ENCODE results near the gene DUSP5. TPM values are rescaled to one million over a fixed set of nuclear protein-coding genes. Genes with fewer than 3 reads are reported as not detected.
A peak's percentile ranks its signal among the peaks of the same experiment; 100 is the strongest.

DUSP5 gene
- total and polyA plus RNA-seq, 2 of the 4 experiments (the other 2 are of a cell fraction): 42.1 to 48.1 TPM

DNA sequence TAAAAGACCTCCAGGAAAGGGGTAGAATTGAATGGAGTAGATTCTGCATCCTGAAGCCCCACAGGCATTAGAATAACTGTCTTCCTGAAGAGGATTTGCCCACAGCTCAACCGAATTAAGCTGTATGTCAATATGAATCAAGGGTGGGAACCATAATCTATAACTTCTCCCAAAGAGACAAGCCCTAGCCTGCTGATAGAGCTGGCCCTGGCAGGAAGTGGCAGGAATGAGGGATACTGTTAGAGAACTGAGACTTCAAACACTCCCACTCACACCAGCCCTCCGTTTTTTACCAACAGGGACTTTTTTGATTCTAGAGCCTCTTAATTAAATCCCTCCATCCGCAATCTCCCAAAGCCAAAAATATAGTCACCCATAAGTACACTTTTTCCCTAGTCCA is 12.2 kb upstream of the DUSP5 start:
- CTCF ChIA-PET: no interaction called here
- DNase-seq (no peak), ATAC-seq (ENCODE audit: low read depth) (no peak)
- dilution Hi-C loops (cut with HindIII; ENCODE audit: low sequenced_read_pairs, unreplicated experiment): no loop called here
- TF ChIP-seq, protein P1, sequence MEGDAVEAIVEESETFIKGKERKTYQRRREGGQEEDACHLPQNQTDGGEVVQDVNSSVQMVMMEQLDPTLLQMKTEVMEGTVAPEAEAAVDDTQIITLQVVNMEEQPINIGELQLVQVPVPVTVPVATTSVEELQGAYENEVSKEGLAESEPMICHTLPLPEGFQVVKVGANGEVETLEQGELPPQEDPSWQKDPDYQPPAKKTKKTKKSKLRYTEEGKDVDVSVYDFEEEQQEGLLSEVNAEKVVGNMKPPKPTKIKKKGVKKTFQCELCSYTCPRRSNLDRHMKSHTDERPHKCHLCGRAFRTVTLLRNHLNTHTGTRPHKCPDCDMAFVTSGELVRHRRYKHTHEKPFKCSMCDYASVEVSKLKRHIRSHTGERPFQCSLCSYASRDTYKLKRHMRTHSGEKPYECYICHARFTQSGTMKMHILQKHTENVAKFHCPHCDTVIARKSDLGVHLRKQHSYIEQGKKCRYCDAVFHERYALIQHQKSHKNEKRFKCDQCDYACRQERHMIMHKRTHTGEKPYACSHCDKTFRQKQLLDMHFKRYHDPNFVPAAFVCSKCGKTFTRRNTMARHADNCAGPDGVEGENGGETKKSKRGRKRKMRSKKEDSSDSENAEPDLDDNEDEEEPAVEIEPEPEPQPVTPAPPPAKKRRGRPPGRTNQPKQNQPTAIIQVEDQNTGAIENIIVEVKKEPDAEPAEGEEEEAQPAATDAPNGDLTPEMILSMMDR (conservative IDR thresholded peaks at IDR 0.05; ENCODE audit: low read depth, low read length): no peak
- TF ChIP-seq MXI1 (IDR thresholded peaks at IDR 0.05; ENCODE audit: borderline replicate concordance, low read depth, low read length) (no peak), FOS (IDR thresholded peaks at IDR 0.05; ENCODE audit: low read depth, low read length) (no peak), MAFK (IDR thresholded peaks at IDR 0.05; ENCODE audit: low read depth, low read length) (no peak), BHLHE40 (IDR thresholded peaks at IDR 0.05; ENCODE audit: low read depth, low read length) (no peak), POLR2A (IDR thresholded peaks at IDR 0.05; ENCODE audit: low read depth, low read length) (no peak), MAZ (IDR thresholded peaks at IDR 0.05; ENCODE audit: borderline replicate concordance, low read depth, low read length) (no peak), CEBPB (IDR thresholded peaks at IDR 0.05; ENCODE audit: low read depth, low read length) (no peak), RCOR1 (IDR thresholded peaks at IDR 0.05; ENCODE audit: insufficient replicate concordance, low read length) (no peak), RFX5 (IDR thresholded peaks at IDR 0.05; ENCODE audit: low read depth, low read length) (no peak), SMC3 (IDR thresholded peaks at IDR 0.05; ENCODE audit: low read depth, low read length) (no peak), CHD1 (IDR thresholded peaks at IDR 0.05; ENCODE audit: low read depth, low read length) (no peak)
- TF ChIP-seq, protein P2, sequence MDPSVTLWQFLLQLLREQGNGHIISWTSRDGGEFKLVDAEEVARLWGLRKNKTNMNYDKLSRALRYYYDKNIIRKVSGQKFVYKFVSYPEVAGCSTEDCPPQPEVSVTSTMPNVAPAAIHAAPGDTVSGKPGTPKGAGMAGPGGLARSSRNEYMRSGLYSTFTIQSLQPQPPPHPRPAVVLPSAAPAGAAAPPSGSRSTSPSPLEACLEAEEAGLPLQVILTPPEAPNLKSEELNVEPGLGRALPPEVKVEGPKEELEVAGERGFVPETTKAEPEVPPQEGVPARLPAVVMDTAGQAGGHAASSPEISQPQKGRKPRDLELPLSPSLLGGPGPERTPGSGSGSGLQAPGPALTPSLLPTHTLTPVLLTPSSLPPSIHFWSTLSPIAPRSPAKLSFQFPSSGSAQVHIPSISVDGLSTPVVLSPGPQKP (IDR thresholded peaks at IDR 0.05; ENCODE audit: borderline replicate concordance, low read depth, low read length): no peak
- TF ChIP-seq, protein P3, sequence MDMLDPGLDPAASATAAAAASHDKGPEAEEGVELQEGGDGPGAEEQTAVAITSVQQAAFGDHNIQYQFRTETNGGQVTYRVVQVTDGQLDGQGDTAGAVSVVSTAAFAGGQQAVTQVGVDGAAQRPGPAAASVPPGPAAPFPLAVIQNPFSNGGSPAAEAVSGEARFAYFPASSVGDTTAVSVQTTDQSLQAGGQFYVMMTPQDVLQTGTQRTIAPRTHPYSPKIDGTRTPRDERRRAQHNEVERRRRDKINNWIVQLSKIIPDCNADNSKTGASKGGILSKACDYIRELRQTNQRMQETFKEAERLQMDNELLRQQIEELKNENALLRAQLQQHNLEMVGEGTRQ (IDR thresholded peaks at IDR 0.05; ENCODE audit: low read depth, low read length): no peak
- H3K36me3 ChIP-seq (ENCODE audit: control insufficient read depth, insufficient read depth, low read length): no peaks in the 10 kb centered on the region
- H3K27ac ChIP-seq (ENCODE audit: insufficient read depth, low read length): no peak overlapping the region
- intact Hi-C loops (cut with micrococcal nuclease): no loop called here
- POLR2A ChIA-PET (ENCODE audit: unreplicated experiment): interaction anchor here (0.6 kb wide), 1 partner anchor 13 kb away, joined by 4 read pairs; no protein-coding TSS in a partner anchor
- H2BK20ac ChIP-seq (ENCODE audit: low read depth, low read length): no peak overlapping the region; the same call in 1 of the 2 replicates
- no peak overlapping the region; the same call in 1 of the 2 replicates for H4K91ac ChIP-seq (ENCODE audit: insufficient read depth, low read depth, low read length)
- in situ Hi-C loops (cut with MboI; ENCODE audit: low sequenced_read_pairs): no loop called here
- no peak overlapping the region; the same call in 2 of the 3 replicates for H2BK15ac ChIP-seq (ENCODE audit: low read depth, low read length)
- H3K18ac ChIP-seq (ENCODE audit: low read depth, low read length): no peak overlapping the region; the same call in 1 of the 2 replicates
- peaks cover 0 to 13% of the 10 kb centered on the region in 2 experiments; a peak in 1 of 4 replicates for H3K79me1 ChIP-seq (ENCODE audit: low read depth in 1 of 2, low read length in 2 of 2)
- H2AK5ac ChIP-seq (ENCODE audit: low read depth, low read length): no peak overlapping the region
- H3K9me3 ChIP-seq (ENCODE audit: control insufficient read depth, insufficient read depth, low read length): no peaks in the 10 kb centered on the region
- peaks cover 17% of the 10 kb centered on the region for H3K9me1 ChIP-seq (ENCODE audit: insufficient read depth, low read length)
- peaks cover 20% of the 10 kb centered on the region for H3K4me1 ChIP-seq (ENCODE audit: control insufficient read depth, insufficient read depth, low read length)
- no peak overlapping the region for H2AK9ac ChIP-seq (replicated peaks; ENCODE audit: low read depth, low read length, poor library complexity)
- BruUV-seq (replicated peaks): no TSS peak
- no peak overlapping the region for H4K8ac ChIP-seq (ENCODE audit: low read depth in 2 of 2, low read length in 2 of 2)
- no peak overlapping the region for H3K4me2 ChIP-seq (ENCODE audit: low read depth, low read length)
- H4K5ac ChIP-seq (ENCODE audit: low read depth, low read length): no peak overlapping the region
- no peaks in the 10 kb centered on the region for H4K20me1 ChIP-seq (ENCODE audit: insufficient read depth, low read length)
- no peak overlapping the region for H3K9ac ChIP-seq (ENCODE audit: low read depth, low read length)
- 0 out of 2 replicates have a peak overlapping the region, but pooled peaks have one; percentile 3 for H3K14ac ChIP-seq (replicated peaks; ENCODE audit: low read depth, low read length)
- H3K4ac ChIP-seq (ENCODE audit: low read depth, low read length): no peak overlapping the region; the same call in 1 of the 2 replicates
- H2AFZ ChIP-seq (replicated peaks; ENCODE audit: low read length, poor library complexity): no peak overlapping the region
- no peak overlapping the region for H2BK120ac ChIP-seq (ENCODE audit: low read depth, low read length)
- 0 out of 2 replicates have a peak overlapping the region, but pooled peaks have one; percentile 0 for H3K23ac ChIP-seq (ENCODE audit: low read depth, low read length)
- no peak overlapping the region for H3K4me3 ChIP-seq (ENCODE audit: insufficient read depth, low read depth, low read length)
- WGBS, 2 experiments (ENCODE audit: extremely low coverage in 2 of 2, insufficient read length in 1 of 2): 90% methylated on average over 2 of the region's 3 CpGs; no CpG with 5 or more reads in 1 of the 2 experiments
- H3K27me3 ChIP-seq (ENCODE audit: control insufficient read depth, insufficient read depth, low read length): no peaks in the 10 kb centered on the region
- H3K56ac ChIP-seq (ENCODE audit: extremely low read depth, insufficient read depth, low read length): no peak overlapping the region
- no peak overlapping the region for H2BK5ac ChIP-seq (ENCODE audit: low read depth, low read length, poor library complexity, severe bottlenecking)
